Hematopoietic multipotent progenitor cell treated with erythropoietin and hydrocortisone succinate and interleukin-3 and kit ligand, for 15 days (in vitro differentiated cells): ENCODE results near the gene PAM16.
"Not testable (repeated sequence)": the region's sequence is repeated elsewhere in the genome, so short reads cannot be mapped to it uniquely, and the experiment has no call there.

ENCODE experiments used
- DNase-seq: peaks from one replicate; pipeline ENCODE4 v3.0.0-alpha.2; 2015; ENCODE audit warnings: low spot score

Gene PAM16

GRCh38 chr16:4334724-4335495 lies 16.2 kb downstream of the PAM16 start:
- DNase-seq: no peak

GRCh38 chr16:4333714-4334113 lies 17.4 kb downstream of the PAM16 start:
- not testable (repeated sequence) for DNase-seq

GRCh38 chr16:4333308-4333638 lies 17.8 kb downstream of the PAM16 start:
- no peak for DNase-seq

GRCh38 chr16:4332623-4333307 lies 18.4 kb downstream of the PAM16 start:
- no peak for DNase-seq

- DNase-seq: no peak
Measured at GRCh38 chr16:4332083-4332482, 19.0 kb downstream of the PAM16 start.

- DNase-seq: peak; percentile 52
Measured at GRCh38 chr16:4330277-4330874, 20.7 kb downstream of the PAM16 start.

- DNase-seq: no peak
Measured at GRCh38 chr16:4328782-4329775, 22.0 kb downstream of the PAM16 start.

GRCh38 chr16:4328046-4328781 lies 22.9 kb downstream of the PAM16 start:
- DNase-seq: no peak

GRCh38 chr16:4327386-4328045 lies 23.6 kb downstream of the PAM16 start:
- no peak for DNase-seq

- DNase-seq: no peak
Measured at GRCh38 chr16:4325253-4325758, 25.8 kb downstream of the PAM16 start.

GRCh38 chr16:4324492-4325252 lies 26.4 kb downstream of the PAM16 start:
- DNase-seq: no peak

- no peak for DNase-seq
Measured at GRCh38 chr16:4323845-4324488, 27.2 kb downstream of the PAM16 start.

GRCh38 chr16:4323071-4323844 lies 27.9 kb downstream of the PAM16 start:
- no peak for DNase-seq

GRCh38 chr16:4322121-4323052 lies 28.7 kb downstream of the PAM16 start:
- no peak for DNase-seq

GRCh38 chr16:4321286-4322120 lies 29.6 kb downstream of the PAM16 start:
- no peak for DNase-seq

GRCh38 chr16:4320571-4321137 lies 30.5 kb downstream of the PAM16 start:
- no peak for DNase-seq
